ENCODE measurements around the gene XBP1. TPM values are rescaled to one million over a fixed set of nuclear protein-coding genes. Genes with fewer than 3 reads are reported as not detected.

Gene XBP1
- total and polyA plus RNA-seq, 2 of the 13 experiments (the other 11 are each of a cell fraction or from before 2014, with no cell fraction given), result 416 to 427 TPM

- TF ChIP-seq SKIL (CRISPR knock-in tag; IDR thresholded peaks at IDR 0.05; ENCODE audit: borderline replicate concordance), result no peak; the same call in 1 of the 2 replicates
- TF ChIP-seq PREB (CRISPR knock-in tag; IDR thresholded peaks at IDR 0.05), result no peak
- no peak; the same call in 1 of the 2 replicates for TF ChIP-seq ZNF281 (CRISPR knock-in tag; IDR thresholded peaks at IDR 0.05; ENCODE audit: borderline replicate concordance)
- TF ChIP-seq GTF3A (CRISPR knock-in tag; conservative IDR thresholded peaks at IDR 0.05), result no peak
- TF ChIP-seq HOXA3 (CRISPR knock-in tag; IDR thresholded peaks at IDR 0.05), result peak; percentile 88
- no peak for TF ChIP-seq KDM5A (IDR thresholded peaks at IDR 0.05; ENCODE audit: borderline replicate concordance, low read length)
- no peak for TF ChIP-seq KLF9 (CRISPR knock-in tag; IDR thresholded peaks at IDR 0.05; ENCODE audit: low read depth)
- no peak for TF ChIP-seq NPAS2 (CRISPR knock-in tag; IDR thresholded peaks at IDR 0.05; ENCODE audit: borderline replicate concordance)
- no peak for TF ChIP-seq SRF (IDR thresholded peaks at IDR 0.05; ENCODE audit: low read depth, low read length)
- TF ChIP-seq ZNF687 (CRISPR knock-in tag; IDR thresholded peaks at IDR 0.05), result peak; percentile 94
- TF ChIP-seq ZMAT5 (CRISPR knock-in tag; IDR thresholded peaks at IDR 0.05; ENCODE audit: borderline replicate concordance, low read depth), result no peak
- TF ChIP-seq ZFX (CRISPR knock-in tag; IDR thresholded peaks at IDR 0.05; ENCODE audit: low read depth), result peak; percentile 80
- peak; percentile 82; the same call in 1 of the 2 replicates for TF ChIP-seq ZBTB8A (CRISPR knock-in tag; IDR thresholded peaks at IDR 0.05; ENCODE audit: borderline replicate concordance, low read depth)
- TF ChIP-seq TERF1 (CRISPR knock-in tag; IDR thresholded peaks at IDR 0.05), result no peak
- TF ChIP-seq ZNF644 (CRISPR knock-in tag; IDR thresholded peaks at IDR 0.05; ENCODE audit: low read depth), result no peak
- no peak for TF ChIP-seq ZNF10 (CRISPR knock-in tag; IDR thresholded peaks at IDR 0.05; ENCODE audit: borderline replicate concordance, low read depth)
These were observed at the start of gene XBP1 (continued) for GRCh38 chr22:28800308-28801041.

Measured in HepG2 (cell line).